GM12875 (cell line): Measurements from ENCODE around the gene ATG16L2.
A peak's percentile ranks its signal among the peaks of the same experiment; 100 is the strongest.

Experiments
- H3K4me3 ChIP-seq: one replicate; pipeline ENCODE4 v1.5.1; 2011; ENCODE audit warnings: low read depth, low read length, control low read depth
- CTCF ChIP-seq: IDR thresholded peaks from 2 replicates; pipeline ENCODE4 v1.5.1; 2011; ENCODE audit warnings: low read depth, mild to moderate bottlenecking, control low read depth, inconsistent platforms, low read length, moderate library complexity, borderline replicate concordance; ENCODE audit not compliant: insufficient read depth

Gene ATG16L2

GRCh38 chr11:72816404-72816990 is 2.3 kb downstream of the ATG16L2 start:
- TF ChIP-seq CTCF = no peak
- H3K4me3 ChIP-seq = no peak overlapping the region

- TF ChIP-seq CTCF = no peak
- no peak overlapping the region for H3K4me3 ChIP-seq
Measured at GRCh38 chr11:72817966-72818365, 3.8 kb downstream of the ATG16L2 start.

GRCh38 chr11:72818971-72819370 is 4.8 kb downstream of the ATG16L2 start:
- TF ChIP-seq CTCF = no peak
- H3K4me3 ChIP-seq = no peak overlapping the region

GRCh38 chr11:72820439-72821139 is 6.4 kb downstream of the ATG16L2 start:
- H3K4me3 ChIP-seq = no peak overlapping the region
- TF ChIP-seq CTCF = no peak

- H3K4me3 ChIP-seq = peak overlapping the region; percentile 53
- no peak for TF ChIP-seq CTCF
Measured at GRCh38 chr11:72821221-72821919, 7.2 kb downstream of the ATG16L2 start.

GRCh38 chr11:72821920-72822799 is 7.9 kb downstream of the ATG16L2 start:
- H3K4me3 ChIP-seq = peak overlapping the region; percentile 53

More at GRCh38 chr11:72821920-72822799, 7.9 kb downstream of the ATG16L2 start:
- no peak for TF ChIP-seq CTCF
